AG04449 (cell line): Measurements from ENCODE around the gene STIMATE.

Source experiments
- CTCF ChIA-PET: fragments of 350-600 bp; formaldehyde crosslinking; extraction: SDS; loops from one replicate; lab custom pipeline; 2021; ENCODE audit warnings: antibody characterized with exemption; lab: Yijun Ruan, JAX
- POLR2A ChIA-PET: fragments of 400-600, 350-600 bp; formaldehyde crosslinking; extraction: SDS; loops from one replicate; lab custom pipeline; 2020; ENCODE audit warnings: antibody characterized with exemption, inconsistent platforms; lab: Yijun Ruan, JAX
- DNase-seq: peaks from one replicate; pipeline ENCODE4 v3.0.0-alpha.2; 2010; ENCODE audit warnings: low read depth, low spot score
- H3K4me3 ChIP-seq: 2 replicates; pipeline ENCODE4 v1.5.1; 2011; ENCODE audit warnings: low read depth, mild to moderate bottlenecking, control low read depth, low read length
- CTCF ChIP-seq: IDR thresholded peaks from one replicate; pipeline ENCODE4 v1.5.1; 2011; ENCODE audit warnings: mild to moderate bottlenecking, moderate library complexity, low read length, control low read depth, inconsistent platforms; ENCODE audit not compliant: insufficient read depth; ENCODE audit errors: missing control alignments

STIMATE gene

GRCh38 chr3:52794612-52795099, 102.7 kb downstream of the STIMATE start, which contains the start of gene ITIH3:
ITIH3 (plus strand) TSS chr3:52794796; CDS start chr3:52794804, 8 bp downstream.
- CTCF ChIA-PET: interaction anchor here (1.1 to 1.7 kb wide), 2 partner anchors 27 to 113 kb away, joined by 3 to 7 read pairs; no protein-coding TSS in a partner anchor
- no peak for DNase-seq
- no peak within 1 kb of the TSS for H3K4me3 ChIP-seq
- POLR2A ChIA-PET: no interaction called here
- TF ChIP-seq CTCF: no peak

- no peak overlapping the region for H3K4me3 ChIP-seq
- DNase-seq: no peak
- ChIA-PET POLR2A (no interaction called here), CTCF (interaction anchor here (1.1 to 1.7 kb wide), 3 partner anchors 18 to 114 kb away, joined by 3 to 7 read pairs (median 3); no protein-coding TSS in a partner anchor)
- no peak for TF ChIP-seq CTCF
These were observed 103.4 kb downstream of the STIMATE start for GRCh38 chr3:52793702-52794611.

- DNase-seq: no peak
- POLR2A ChIA-PET: no interaction called here
- no peak overlapping the region for H3K4me3 ChIP-seq
- no peak for TF ChIP-seq CTCF
- CTCF ChIA-PET: interaction anchor here (1.5 kb wide), 1 partner anchor 19 kb away, joined by 3 read pairs; no protein-coding TSS in a partner anchor
These were observed 104.2 kb downstream of the STIMATE start for GRCh38 chr3:52792961-52793695.

GRCh38 chr3:52792413-52792812, 104.9 kb downstream of the STIMATE start:
- ChIA-PET POLR2A (no interaction called here), CTCF (no interaction called here)
- TF ChIP-seq CTCF: peak; percentile 8
- no peak overlapping the region for H3K4me3 ChIP-seq
- DNase-seq: no peak

- CTCF ChIA-PET: no interaction called here
- no peak overlapping the region for H3K4me3 ChIP-seq
- DNase-seq: no peak
- POLR2A ChIA-PET: no interaction called here
- no peak for TF ChIP-seq CTCF
These were observed 105.4 kb downstream of the STIMATE start for GRCh38 chr3:52791928-52792327.
